Measurements from ENCODE around the gene ST6GALNAC2.

The ST6GALNAC2 gene

DNA sequence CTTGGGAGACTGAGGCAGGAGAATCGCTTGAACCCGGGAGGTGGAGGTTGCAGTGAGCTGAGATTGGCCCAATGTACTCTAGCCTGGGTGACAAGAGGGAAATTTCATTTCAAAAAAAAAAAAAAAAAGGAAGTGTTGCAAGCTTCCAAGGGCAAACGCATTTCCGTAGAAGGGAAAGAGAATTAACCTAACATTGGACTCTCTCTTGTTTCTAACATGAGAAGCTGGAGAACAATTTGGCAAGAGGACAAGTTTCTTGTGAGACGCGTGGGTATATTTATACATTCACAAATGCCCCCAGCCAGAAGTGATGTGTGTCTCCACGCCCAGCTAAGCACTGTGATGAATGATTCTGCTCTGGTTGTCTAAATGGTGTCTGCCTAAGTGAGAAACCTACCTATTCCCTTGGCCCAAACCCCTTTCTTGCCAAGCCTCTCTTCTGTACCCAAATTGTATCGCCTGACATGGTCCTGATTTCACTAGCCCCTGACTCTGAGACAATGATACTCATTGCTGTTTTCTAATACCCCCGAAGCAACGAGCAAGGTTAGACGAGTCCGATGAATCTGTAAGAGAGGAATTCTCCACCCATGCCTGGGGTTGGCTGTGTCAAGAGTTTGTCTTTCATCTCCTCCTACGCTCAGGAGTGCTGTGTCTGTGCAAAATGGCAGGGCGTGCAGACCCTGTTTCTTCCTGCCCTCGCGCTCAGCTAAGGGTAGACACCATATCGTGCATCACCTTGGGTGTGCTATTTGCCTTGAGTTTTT, 14.2 kb upstream of the ST6GALNAC2 start:
- DNase-seq, result no peak

DNA sequence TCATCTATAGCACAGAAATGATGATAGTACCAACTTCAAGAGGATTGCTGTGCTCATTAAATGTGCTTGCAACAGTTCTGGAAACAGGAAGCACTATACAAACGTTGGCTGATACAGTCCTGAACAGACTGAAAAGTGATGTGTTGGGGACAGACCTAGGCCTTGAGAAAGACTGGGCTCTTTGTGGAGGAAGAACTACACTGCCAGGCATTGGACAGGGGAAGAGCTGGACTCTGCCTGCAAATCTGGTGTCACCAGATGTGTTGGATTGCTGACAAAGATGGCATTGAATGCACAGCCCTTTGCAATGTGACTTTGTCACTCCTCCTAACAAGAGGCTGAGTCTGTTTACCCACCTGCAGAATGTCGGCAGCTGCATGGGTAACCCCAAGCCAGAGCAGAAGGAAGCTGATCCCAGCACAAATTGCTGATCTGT, 12.4 kb upstream of the ST6GALNAC2 start:
- DNase-seq, result peak in 1 of 2 donors; percentile 34

DNA sequence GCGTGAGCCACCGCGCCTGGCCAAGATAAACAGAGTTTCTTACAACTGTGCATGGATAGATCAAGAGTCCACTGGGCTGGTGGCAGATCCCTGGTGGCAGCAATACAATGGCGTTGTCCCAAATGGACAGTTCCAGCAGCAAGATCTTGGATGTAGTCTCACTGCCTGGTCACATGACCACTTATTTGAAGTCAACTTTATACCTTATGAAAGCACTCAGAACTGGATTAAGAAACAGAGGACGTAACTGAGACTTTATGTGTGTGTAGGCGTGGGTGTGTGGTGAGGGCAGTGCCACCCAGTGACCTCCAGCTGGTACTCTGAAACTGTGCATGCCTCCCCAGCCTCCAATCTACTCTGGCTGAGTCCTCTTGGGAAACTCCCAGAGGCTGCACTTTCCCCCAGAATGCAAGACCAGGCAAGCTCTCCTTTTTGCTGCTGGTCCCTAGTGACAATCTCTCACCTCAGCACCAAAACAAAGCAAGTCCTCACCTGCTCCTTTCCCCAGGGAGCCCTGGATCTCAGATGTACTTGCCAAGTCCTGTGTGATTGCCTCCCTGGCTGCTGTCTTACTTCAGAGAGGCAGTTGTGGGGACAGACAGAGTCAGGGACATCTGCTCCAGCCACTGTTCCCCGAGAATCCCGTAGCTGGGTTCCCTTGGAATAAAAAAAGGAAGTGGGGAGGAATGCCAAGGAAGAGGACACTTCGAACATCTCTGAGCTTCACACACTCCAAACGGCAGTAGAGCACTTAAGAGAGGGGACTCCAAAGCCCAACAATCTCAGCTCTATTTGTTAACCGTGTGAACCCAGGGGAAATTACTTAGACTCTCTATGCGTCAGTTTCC, 11.7 kb upstream of the ST6GALNAC2 start:
- peak in 1 of 2 donors; percentile 27 for DNase-seq

DNA sequence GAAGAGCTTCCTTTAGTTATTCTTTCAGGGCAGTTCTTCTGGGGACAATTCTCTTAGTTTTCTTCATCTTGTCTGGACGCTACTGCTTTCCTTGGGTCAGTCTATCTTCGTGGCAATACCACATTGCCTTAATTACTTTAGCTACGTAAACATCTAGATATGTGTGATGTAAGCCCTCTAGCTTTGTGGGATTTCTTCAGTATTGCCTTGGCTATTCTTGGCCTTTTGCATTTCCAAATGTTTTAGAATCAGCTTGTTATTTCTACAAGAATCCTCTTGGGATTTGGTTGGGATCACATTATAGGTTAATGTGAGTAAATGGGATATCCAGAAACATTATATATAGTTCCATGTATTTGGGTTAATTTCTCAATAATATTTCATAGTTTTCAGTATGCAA, 9.0 kb upstream of the ST6GALNAC2 start:
- no peak for DNase-seq

DNA sequence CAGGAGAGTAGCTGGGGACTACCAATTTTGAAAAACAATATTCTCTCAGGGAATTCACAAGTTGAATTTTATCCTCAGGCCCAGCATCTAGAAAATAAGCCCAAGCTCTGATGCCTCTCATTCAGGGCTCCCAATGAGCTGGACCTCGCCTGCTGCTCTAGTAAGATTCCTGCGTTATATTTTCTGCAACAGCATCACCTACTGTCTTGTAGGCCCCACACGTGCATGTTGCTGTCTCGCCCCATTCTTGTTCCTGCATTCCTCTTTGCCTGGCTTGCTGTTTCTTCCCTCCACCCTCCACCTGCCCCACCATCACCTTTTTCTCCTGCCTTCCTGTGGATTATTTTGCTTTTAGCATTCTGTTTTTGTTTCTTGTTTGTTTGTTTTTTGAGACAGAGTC, 8.3 kb upstream of the ST6GALNAC2 start:
- no peak for DNase-seq

DNA sequence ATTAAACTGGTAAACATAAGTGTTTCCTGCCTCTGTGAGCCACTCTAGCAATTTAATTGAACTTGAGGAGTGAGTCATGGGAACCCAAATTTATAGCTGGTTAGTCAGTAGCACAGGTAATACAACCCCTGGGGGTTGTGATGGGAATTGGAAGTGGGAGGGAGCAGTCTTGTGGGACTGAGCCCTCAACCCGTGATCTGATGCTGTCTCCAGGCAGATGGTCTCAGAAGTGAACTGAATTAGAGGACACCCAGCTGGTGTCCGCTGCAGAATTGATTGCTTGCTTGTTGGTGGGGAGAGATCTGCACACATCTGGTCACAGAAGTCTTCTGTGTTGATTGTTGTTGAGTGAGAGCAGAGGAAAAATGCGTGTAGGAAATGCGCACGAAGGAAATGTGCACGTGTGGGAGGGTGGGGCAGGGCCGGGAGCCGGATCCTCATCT, 7.7 kb upstream of the ST6GALNAC2 start:
- no peak for DNase-seq

DNA sequence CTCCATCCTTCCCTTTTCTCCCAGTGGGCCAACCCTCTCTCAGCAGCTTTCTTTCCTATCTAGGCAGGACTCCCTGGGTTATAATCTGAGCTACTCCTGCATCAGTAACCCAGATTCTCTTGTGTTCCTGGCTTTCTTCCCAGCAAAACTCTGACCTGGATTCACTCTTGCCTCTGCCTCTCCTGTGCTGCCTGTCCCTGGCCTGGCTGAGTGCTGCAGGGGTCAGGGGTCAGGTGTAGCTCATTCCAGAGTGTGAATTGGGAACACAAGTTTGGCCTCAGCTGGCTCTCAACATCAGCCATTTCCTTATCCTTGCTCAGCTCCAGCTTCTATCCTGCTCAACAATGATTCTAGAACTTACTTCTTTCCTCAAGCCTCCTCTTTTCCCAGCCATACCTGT, 2.5 kb upstream of the ST6GALNAC2 start:
- no peak for DNase-seq

DNA sequence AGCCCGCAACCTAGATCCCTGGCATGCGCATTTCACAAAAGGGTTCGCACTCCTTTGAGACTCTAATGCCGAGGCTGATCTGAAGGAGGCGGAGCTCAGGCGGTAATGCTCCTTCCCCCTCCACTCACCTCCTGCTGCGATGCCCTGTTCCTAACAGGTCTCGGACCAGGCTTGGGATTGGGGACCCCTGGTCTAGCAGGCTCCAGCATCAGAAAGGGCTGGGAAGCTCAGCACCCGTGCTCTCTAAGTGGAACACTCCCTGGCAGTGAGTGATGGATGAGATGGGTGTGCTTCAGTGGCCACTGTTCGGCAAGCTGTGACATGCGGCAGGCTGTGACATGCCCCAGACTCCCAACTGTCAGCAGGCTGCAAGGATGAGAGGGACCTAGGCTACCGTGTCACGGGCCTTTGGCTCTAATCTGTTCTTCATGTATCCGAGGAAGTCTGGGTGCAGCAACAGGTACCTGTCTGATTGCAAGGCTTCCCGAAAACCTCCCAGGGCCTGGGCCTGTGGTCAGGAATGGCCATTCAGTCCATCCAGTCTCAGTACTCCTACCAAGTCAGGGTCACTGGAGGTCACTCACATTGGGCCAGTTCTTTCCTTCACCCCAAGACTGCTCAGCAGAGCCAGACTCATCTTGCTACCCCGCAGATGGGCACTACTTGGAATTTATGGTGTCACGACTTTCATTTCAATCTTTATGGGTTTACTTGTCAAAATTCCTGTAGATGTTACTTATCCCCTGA, 1.3 kb upstream of the ST6GALNAC2 start:
- no peak for DNase-seq

DNA sequence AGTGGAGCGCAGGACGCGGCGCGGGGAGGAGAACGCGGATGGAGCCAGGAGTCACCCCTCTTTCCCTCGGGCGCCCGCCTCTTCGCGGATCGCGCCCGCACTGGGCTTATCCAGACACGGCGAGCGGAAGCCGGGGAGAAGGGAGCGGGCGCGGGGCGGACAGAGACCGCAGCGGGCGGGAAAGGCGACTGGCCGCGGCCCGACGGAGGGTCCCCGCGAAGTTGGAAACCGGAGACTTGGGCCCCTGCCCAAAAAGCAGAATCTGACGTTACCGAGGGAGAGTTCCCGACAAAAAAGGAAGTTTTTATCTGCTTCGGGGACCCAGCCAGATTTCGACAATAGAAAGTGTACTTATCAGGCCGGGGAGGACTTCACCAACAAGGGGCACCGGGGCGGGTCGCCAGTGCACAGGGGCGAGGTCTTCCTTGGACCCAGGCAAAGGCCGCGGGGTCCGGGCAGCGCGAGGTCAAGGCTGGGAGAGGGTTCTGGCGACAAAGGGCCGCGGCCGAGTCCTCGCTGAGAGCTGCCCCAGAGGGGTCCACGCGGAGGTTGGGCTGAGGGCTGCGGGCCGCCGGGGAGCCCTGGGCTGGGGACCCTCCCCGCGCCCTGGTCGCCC, 519 bp downstream of the ST6GALNAC2 start:
- DNase-seq, result no peak

DNA sequence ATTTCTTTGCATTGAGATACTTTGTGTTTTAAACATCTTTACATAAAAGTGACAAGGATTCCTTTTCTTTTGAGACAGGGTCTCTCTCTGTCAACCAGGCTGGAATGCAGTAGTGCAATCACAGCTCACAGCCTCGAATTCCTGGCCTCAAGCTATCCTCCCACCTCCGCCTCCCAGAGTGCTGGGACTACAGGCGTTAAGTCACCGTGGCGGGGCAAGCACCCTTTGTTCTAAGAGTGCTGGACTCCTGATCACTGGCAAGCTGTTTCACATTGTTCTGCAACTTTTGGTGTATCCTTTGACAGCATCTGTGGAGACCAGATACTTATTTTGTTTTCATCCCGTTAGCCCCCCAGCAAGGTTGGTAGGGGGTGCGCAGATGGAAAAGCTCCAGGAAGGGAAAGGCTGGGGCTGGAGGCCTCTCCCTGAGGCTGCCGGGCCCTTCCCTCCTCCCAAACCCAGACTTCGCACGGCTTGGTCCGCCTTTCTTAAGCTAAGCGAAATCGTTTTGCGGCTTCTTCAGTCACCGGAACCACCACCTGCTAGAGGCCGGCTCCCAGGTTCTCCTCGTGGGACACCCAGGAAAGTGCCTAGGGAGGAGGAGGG, 1.1 kb downstream of the ST6GALNAC2 start:
- DNase-seq, result no peak

DNA sequence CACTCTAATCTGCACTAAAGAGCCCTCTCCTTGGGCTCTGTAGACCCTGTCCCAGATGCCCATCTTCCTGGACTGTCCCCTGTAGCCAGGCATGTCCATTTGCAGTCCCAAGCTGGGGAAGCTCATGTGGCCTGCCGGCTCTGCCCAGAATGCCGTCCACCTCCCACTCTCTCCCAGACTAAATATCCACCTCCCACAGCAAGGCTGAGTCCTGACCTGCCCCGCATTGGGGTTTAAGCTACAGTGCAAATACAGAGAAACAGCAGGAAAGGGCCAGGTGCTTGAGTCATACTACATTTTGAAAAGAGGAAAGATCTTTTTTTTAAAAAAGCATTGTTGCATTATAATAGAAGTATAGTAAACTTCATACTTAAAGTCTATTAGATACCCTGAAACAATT, 3.0 kb downstream of the ST6GALNAC2 start:
- no peak for DNase-seq

DNA sequence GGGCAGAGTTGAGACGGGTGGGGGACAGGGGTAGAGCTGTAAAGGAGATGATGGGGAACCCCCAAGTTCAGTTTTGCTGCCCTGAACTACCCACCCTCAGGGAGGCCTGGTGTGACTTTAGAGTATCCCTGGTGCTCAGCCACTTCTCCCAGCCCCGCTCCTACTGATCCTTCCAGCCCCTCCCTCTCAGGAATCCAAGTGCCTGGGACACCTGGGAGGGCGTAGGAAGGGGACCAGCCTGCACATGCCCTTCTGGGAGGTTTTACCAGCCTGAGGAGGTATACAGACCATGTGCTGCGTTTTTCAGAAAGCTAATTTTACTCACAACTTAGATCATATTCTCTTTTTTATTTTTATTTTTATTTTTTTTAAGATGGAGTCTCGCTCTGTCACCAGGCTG, 4.1 kb downstream of the ST6GALNAC2 start:
- DNase-seq, result no peak

DNA sequence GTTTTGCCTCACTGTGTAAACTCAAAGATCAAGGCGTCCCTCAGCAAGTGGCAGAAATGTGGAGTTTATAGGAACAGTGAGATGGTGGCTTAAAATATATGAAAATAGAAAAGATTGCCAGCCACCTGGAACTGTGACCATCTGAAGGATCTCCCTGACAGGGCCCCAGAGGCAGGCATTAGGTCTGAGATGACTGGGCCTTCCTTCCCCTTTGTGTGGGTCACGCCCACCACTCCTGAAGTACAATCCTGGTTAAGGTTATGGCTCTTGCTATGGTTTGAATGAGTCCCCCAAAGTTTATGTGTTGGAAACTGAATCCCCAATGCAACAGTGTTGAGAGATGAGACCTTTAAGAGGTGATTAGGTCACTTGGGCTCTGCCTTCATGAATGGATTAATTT, 6.4 kb downstream of the ST6GALNAC2 start:
- DNase-seq, result no peak

DNA sequence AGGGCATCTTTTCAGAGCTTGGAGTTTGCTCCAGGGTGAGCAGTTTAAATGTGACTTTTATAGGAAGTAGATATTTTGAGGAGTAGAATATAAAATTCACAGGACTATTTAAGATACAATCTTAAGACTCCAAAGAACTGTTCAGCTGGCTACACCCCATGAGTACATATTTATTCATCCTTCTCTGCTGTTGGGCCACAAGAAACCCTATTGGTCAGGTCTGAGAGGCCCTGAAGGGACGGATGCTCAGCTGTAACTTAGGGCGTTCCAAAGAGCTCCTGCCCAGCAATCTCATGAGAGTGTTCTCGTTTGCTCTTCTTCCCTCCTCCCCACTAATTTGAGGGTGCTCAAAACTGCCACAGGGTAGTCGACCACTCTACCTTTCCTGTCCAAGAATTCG, 7.3 kb downstream of the ST6GALNAC2 start:
- no peak for DNase-seq

DNA sequence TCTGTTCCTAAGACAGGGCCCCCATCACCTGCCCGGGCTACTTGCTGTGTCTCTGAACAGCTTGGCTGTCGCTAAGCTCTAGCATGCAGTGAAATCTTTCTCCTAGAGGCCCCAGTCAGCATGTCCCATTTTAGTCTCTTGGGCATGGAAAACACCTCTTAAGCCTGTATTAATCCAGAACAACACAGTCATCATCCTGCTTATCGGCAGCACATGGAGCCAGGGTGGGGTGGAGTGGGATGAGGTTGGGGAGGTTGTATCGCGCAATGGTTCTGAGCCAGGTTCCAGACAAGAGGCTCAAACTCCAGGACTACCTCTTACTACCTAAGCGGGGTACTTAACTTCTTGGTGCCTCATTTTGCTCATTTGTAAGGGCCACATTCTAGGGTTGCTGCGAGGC, 7.8 kb downstream of the ST6GALNAC2 start:
- DNase-seq, result no peak

DNA sequence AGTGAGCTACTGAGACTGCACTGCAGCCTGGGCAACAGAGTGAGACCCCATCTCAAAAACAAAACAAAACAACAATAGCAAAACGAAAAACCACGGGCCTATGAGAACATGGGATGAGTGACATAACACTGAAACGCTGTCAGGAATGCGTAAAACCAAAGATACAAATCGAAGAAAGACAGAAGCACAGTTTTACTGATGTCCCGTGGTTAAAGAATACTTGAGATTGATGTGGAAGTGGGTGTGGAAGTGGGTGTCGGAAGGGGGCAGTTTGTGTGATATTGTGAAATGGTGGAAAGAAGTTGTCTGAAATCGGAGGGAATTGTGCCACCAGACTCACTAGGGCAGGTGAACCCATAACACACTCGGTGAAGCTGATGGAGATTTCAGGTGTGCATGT, 9.5 kb downstream of the ST6GALNAC2 start:
- no peak for DNase-seq

DNA sequence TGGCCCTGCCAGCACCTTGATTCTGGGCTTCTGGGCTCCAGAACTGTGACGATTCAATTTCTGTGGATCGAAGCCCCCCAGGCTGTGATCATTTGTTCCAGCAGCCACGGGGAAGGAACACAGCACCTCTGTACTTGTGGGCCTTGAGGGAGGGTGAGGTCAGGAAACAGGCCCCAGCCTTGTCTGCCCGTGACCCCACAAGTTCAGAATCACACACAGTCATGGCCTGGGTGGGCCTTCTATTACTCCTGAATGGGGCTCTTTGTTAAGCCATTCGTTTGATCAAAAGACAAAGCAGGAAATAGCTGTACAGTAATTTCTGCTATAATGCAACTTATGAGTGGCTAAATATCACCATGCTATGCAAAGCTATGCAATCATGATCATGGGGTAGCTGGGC, 10.1 kb downstream of the ST6GALNAC2 start:
- no peak for DNase-seq

DNA sequence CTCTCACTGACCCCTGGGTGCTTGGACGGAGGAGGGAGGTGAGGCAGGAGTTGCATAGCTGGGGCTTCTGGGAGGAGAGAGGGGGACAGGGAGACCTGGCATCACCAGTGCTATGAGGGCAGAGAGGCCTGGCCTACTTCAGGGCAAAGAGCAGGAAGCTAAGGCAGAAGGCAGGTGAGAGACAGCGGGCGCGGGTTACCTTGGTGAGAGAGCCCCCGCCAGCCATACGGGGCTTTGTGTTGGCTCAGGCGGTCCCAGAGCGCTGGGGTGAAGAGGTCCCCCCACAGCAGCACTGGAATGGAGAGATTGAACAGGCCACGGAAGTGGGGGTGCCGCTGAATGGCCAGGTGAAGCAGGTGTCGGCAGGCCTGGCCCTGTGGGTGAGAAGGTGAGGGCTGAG, 11.5 kb downstream of the ST6GALNAC2 start:
- DNase-seq, result no peak

DNA sequence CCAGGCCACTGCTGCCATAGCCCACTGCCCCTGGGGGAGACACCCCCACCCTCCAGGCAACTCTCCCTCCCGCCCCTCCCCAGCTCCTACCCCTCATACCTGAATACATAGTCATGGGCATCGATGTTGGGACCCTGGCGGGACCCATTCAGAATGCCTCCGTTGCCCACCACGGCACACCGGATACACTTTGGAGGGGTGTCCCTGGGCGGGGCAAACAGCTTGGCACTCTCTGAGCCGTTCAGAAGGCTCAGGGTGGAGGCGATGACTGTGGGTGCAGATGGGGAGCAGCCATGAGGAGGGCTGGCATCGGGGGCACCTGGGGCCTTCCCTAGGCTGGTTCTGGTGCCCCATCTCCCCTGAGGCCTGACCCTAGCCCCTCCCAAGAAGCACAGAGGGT, 12.6 kb downstream of the ST6GALNAC2 start:
- DNase-seq, result no peak

DNA sequence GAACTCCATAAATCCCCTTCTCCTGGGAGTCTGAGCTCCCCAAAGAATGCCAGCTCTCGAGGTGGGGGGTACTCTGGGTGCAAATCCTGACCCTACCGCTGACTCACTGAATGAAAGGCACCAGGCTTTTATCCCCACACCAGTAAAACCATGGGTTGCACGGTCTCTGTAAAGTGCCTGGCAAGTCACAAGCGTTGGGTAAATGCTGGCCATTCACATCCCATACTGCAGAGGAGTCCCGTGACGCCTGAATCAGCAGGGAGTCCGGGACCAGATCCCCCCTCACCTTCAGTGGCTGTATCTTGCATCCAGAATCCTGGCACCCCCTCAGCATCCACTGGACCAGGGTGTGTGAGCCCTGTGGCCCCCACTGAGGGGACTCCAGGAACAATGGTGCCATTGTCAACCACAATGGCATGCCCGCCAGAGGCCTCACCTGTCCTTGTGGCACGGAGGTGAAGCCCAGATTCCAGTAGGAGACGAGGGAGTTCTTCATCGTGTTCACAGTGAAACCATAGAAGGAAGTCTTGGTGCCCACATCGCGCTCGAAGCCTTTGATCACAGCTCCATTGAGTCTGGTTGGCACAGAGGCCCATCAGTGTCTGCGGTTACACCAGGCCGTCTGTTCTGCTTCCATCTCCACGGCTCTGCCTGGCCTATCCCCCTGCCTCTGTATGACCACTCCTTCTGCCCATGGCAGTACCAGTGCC, 13.3 kb downstream of the ST6GALNAC2 start:
- DNase-seq, result no peak

DNA sequence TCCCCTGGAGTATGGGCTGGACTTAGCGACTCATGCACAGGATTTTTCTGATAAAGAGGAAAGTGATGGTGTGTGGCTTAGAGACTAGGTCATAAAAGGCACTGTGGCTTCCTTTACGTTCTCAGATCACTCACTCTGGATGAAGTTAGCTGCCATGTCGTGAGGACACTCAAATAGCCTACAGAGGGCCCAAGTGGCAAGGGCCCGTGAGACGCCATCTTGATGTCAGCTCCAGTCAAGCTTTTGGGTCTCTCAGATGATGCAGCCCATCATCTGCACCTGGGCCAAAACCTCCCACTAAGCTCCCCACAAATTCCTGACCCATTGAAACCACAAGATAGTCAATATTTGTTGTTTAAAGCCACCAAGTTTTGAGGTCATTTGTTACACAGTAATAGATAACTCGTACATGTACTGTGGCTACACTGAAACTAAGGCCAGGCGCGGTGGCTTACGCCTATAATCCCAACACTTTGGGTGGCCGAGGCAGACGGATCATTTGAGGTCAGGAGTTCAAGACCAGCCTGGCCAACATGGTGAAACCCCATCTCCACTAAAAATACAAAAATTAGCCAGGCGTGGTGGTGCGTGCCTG, 14.7 kb downstream of the ST6GALNAC2 start:
- DNase-seq, result no peak

DNA sequence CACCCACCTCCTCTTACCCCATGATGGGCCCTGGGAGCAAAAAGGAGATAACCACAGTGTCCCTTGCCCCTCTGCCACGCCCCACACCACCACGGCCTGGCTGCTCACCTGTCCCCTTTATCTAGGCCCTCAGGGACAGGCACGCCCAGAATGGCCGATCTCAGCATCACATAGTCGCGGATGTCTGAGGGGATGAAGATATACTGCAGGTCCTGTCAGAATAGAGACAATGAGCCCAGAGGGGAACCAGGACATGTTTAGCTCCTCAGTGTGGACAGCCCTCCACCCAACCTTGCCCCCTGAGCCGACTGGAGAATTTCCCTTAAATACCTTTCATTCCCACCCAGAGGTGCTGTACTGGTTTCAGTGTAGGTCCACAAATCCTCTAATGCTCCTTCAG, 15.2 kb downstream of the ST6GALNAC2 start:
- no peak for DNase-seq

Measured in CD4-positive, alpha-beta T cell treated with Interferon alpha-2 for 1 hour (primary cell).